Measurements from ENCODE around the gene NR5A1. TPM values are rescaled to one million over a fixed set of nuclear protein-coding genes. Genes with fewer than 3 reads are reported as not detected.

The NR5A1 gene
- total and polyA plus RNA-seq, 2 of the 13 experiments (the other 11 are each of a cell fraction or from before 2014, with no cell fraction given): 28.9 to 44.7 TPM

DNA sequence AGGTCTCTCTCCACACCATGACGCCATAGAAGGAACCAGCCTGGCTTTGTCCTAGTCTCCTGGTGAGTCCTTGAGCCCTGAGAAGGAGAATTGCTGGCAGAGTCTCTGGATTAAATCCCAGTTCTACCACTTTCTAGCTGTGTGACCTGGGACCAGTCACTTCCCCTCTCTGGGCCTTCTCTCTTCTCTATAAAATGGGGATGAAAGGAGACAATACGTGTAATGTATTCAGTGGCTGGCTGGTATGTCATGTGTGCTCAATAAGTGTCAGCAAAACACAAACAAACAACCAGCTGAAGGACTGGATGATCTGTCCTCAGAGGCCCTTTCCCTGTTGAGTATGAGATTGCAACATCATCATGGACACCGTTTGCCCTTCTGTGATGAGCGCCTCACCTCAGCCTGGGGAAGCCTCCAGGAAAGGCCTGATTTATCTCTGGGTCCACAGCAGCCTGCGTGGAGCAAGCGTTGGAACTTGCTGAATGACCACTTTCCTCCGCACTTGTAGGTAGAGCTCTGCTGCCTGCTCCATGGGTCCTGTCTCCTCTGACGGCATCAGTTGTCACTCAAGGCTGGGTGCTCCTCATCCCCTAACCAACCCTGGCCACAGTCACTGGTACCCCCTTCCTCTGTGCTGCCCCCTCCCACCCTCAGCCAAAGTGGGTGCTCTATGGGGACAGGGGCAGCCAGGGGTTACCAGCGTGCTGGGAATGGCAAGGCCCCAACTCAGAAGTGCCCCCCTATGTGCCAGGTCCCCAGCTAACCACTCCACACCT lies 3.6 kb upstream of the NR5A1 start (continued):
- TF ChIP-seq ZNF75D (CRISPR knock-in tag; IDR thresholded peaks at IDR 0.05; ENCODE audit: borderline replicate concordance): no peak
- TF ChIP-seq ZNF18 (CRISPR knock-in tag; IDR thresholded peaks at IDR 0.05; ENCODE audit: insufficient replicate concordance): no peak
- TF ChIP-seq CBX5 (CRISPR knock-in tag; IDR thresholded peaks at IDR 0.05; ENCODE audit: borderline replicate concordance): no peak
- TF ChIP-seq FOXM1 (CRISPR knock-in tag; IDR thresholded peaks at IDR 0.05): no peak
- peak; percentile 98 for TF ChIP-seq THRA (CRISPR knock-in tag; IDR thresholded peaks at IDR 0.05; ENCODE audit: borderline replicate concordance)
- no peak for TF ChIP-seq WIZ (CRISPR knock-in tag; IDR thresholded peaks at IDR 0.05)
- TF ChIP-seq ZNF740 (CRISPR knock-in tag; IDR thresholded peaks at IDR 0.05): no peak; the same call in 1 of the 2 replicates
- peak; percentile 56; the same call in 1 of the 2 replicates for TF ChIP-seq SKIL (CRISPR knock-in tag; IDR thresholded peaks at IDR 0.05; ENCODE audit: borderline replicate concordance)
- no peak for TF ChIP-seq SMAD1 (CRISPR knock-in tag; IDR thresholded peaks at IDR 0.05; ENCODE audit: borderline replicate concordance, low read depth)
- no peak for TF ChIP-seq ZNF136 (CRISPR knock-in tag; IDR thresholded peaks at IDR 0.05; ENCODE audit: low read depth)
- TF ChIP-seq NAIF1 (CRISPR knock-in tag; IDR thresholded peaks at IDR 0.05; ENCODE audit: borderline replicate concordance): no peak
- TF ChIP-seq, protein P1, sequence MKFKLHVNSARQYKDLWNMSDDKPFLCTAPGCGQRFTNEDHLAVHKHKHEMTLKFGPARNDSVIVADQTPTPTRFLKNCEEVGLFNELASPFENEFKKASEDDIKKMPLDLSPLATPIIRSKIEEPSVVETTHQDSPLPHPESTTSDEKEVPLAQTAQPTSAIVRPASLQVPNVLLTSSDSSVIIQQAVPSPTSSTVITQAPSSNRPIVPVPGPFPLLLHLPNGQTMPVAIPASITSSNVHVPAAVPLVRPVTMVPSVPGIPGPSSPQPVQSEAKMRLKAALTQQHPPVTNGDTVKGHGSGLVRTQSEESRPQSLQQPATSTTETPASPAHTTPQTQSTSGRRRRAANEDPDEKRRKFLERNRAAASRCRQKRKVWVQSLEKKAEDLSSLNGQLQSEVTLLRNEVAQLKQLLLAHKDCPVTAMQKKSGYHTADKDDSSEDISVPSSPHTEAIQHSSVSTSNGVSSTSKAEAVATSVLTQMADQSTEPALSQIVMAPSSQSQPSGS (CRISPR knock-in tag; IDR thresholded peaks at IDR 0.05): 0 out of 2 replicates have a peak, but pooled peaks have one; percentile 10
- peak; percentile 71; the same call in 1 of the 2 replicates for TF ChIP-seq SALL2 (CRISPR knock-in tag; IDR thresholded peaks at IDR 0.05)
- no peak for TF ChIP-seq BATF2 (CRISPR knock-in tag; IDR thresholded peaks at IDR 0.05)
- no peak for TF ChIP-seq ZNF138 (CRISPR knock-in tag; IDR thresholded peaks at IDR 0.05; ENCODE audit: low read depth)
- no peak for TF ChIP-seq HOXA9 (CRISPR knock-in tag; IDR thresholded peaks at IDR 0.05; ENCODE audit: borderline replicate concordance)
- TF ChIP-seq ATF6 (CRISPR knock-in tag; conservative IDR thresholded peaks at IDR 0.05): no peak
- TF ChIP-seq TEAD3 (CRISPR knock-in tag; optimal IDR thresholded peaks at IDR 0.05; ENCODE audit: borderline replicate concordance): peak; percentile 84
